ENCODE results near the gene ARHGAP10.

ARHGAP10 gene

DNA sequence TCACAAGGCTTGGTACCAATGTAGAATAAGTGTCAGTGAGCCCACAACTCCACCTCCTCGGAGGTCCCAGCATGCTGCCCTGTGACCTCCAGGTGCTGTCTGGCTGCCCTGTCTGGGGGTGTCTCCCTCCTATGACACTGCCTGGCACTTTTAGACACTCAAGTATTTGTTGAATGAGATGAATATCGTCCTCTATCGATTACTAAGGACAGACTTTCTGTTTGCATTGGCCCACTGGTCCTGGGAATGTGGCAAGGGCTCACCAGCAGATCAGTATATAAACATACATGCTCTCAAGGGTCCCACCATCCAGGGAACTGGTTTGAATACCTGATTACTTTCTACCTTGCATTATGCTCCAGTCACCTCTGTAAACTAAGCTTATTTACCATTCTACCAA lies 377.3 kb downstream of the ARHGAP10 start:
- H3K36me3 ChIP-seq (ENCODE audit: insufficient read depth, low read length), result no peaks in the 10 kb centered on the region
- no peak overlapping the region for H3K4me3 ChIP-seq (ENCODE audit: low read depth in 1 of 2, low read length in 2 of 2)
- no peak overlapping the region for H3K9ac ChIP-seq (ENCODE audit: low read depth, low read length)
- no peak overlapping the region for H3K27ac ChIP-seq (ENCODE audit: low read length)
- TF ChIP-seq CTCF (IDR thresholded peaks at IDR 0.05; ENCODE audit: borderline replicate concordance, extremely low read depth, low read length, poor library complexity, severe bottlenecking) (no peak), EZH2 (IDR thresholded peaks at IDR 0.05; ENCODE audit: borderline replicate concordance, low read depth, low read length, severe bottlenecking) (no peak)
- no peaks in the 10 kb centered on the region for H3K9me3 ChIP-seq (ENCODE audit: insufficient read depth, low read length, severe bottlenecking)
- no peak overlapping the region for H3K4me2 ChIP-seq (ENCODE audit: insufficient read depth, low read length)
- DNase-seq (no peak), ATAC-seq (ENCODE audit: insufficient read depth, low read depth) (no peak)
- no peaks in the 10 kb centered on the region for H4K20me1 ChIP-seq (ENCODE audit: insufficient read depth, low read length)
- H3K4me1 ChIP-seq (ENCODE audit: insufficient read depth, low read length), result no peaks in the 10 kb centered on the region
- no peaks in the 10 kb centered on the region for H3K79me2 ChIP-seq (ENCODE audit: insufficient read depth, low read length)
- H3K27me3 ChIP-seq (ENCODE audit: insufficient read depth, low read length, poor library complexity), result no peaks in the 10 kb centered on the region
- H2AFZ ChIP-seq (ENCODE audit: low read depth, low read length), result no peak overlapping the region

DNA sequence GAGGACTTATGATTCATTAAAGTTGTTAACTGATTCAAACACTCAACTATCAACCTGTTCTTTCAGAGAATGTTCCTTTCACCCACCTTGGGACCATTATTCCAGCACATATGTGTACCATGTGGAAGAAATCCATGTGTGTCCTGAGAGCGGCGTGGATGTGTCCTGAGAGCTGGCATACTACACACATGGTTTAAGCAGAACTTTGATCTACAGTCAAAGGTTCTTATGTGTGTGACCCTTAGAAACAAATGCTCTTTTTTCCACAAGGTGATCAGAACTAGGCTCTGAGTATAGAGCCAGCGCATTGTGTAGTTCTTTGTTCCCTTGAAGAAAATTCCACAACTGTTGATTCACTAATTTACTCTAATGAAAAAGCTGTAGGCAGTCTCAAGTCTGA lies 378.3 kb downstream of the ARHGAP10 start:
- no peaks in the 10 kb centered on the region for H3K4me1 ChIP-seq (ENCODE audit: insufficient read depth, low read length)

GRCh38 chr4:148112231-148112982 lies 380.5 kb downstream of the ARHGAP10 start:
- Histone ChIP-seq H3K4me2 (ENCODE audit: insufficient read depth, low read length) (no peak overlapping the region), H3K4me1 (ENCODE audit: insufficient read depth, low read length) (no peaks in the 10 kb centered on the region), H3K27ac (ENCODE audit: low read length) (no peak overlapping the region), H3K27me3 (ENCODE audit: insufficient read depth, low read length, poor library complexity) (no peaks in the 10 kb centered on the region), H2AFZ (ENCODE audit: low read depth, low read length) (no peak overlapping the region), H3K36me3 (ENCODE audit: insufficient read depth, low read length) (no peaks in the 10 kb centered on the region), H3K4me3 (ENCODE audit: low read depth in 1 of 2, low read length in 2 of 2) (no peak overlapping the region), H3K9ac (ENCODE audit: low read depth, low read length) (no peak overlapping the region), H3K9me3 (ENCODE audit: insufficient read depth, low read length, severe bottlenecking) (no peaks in the 10 kb centered on the region), H3K79me2 (ENCODE audit: insufficient read depth, low read length) (no peaks in the 10 kb centered on the region), H4K20me1 (ENCODE audit: insufficient read depth, low read length) (no peaks in the 10 kb centered on the region)
- TF ChIP-seq CTCF (IDR thresholded peaks at IDR 0.05; ENCODE audit: borderline replicate concordance, extremely low read depth, low read length, poor library complexity, severe bottlenecking) (no peak), EZH2 (IDR thresholded peaks at IDR 0.05; ENCODE audit: borderline replicate concordance, low read depth, low read length, severe bottlenecking) (no peak)
- DNase-seq (no peak), ATAC-seq (ENCODE audit: insufficient read depth, low read depth) (0 out of 3 replicates have a peak, but pooled peaks have one; percentile 44)

More for the DNA sequence above, 378.3 kb downstream of the ARHGAP10 start:
- Histone ChIP-seq H3K9me3 (ENCODE audit: insufficient read depth, low read length, severe bottlenecking) (no peaks in the 10 kb centered on the region), H3K4me3 (ENCODE audit: low read depth in 1 of 2, low read length in 2 of 2) (no peak overlapping the region), H3K79me2 (ENCODE audit: insufficient read depth, low read length) (no peaks in the 10 kb centered on the region), H3K27ac (ENCODE audit: low read length) (no peak overlapping the region), H3K36me3 (ENCODE audit: insufficient read depth, low read length) (no peaks in the 10 kb centered on the region), H3K27me3 (ENCODE audit: insufficient read depth, low read length, poor library complexity) (no peaks in the 10 kb centered on the region), H3K9ac (ENCODE audit: low read depth, low read length) (no peak overlapping the region), H4K20me1 (ENCODE audit: insufficient read depth, low read length) (no peaks in the 10 kb centered on the region), H2AFZ (ENCODE audit: low read depth, low read length) (no peak overlapping the region), H3K4me2 (ENCODE audit: insufficient read depth, low read length) (no peak overlapping the region)
- ATAC-seq (ENCODE audit: insufficient read depth, low read depth) (no peak), DNase-seq (no peak)
- no peak for TF ChIP-seq EZH2 (IDR thresholded peaks at IDR 0.05; ENCODE audit: borderline replicate concordance, low read depth, low read length, severe bottlenecking)

GRCh38 chr4:148114436-148114835 lies 382.5 kb downstream of the ARHGAP10 start:
- Histone ChIP-seq H4K20me1 (ENCODE audit: insufficient read depth, low read length) (no peaks in the 10 kb centered on the region), H3K27ac (ENCODE audit: low read length) (no peak overlapping the region), H3K79me2 (ENCODE audit: insufficient read depth, low read length) (no peaks in the 10 kb centered on the region), H3K9ac (ENCODE audit: low read depth, low read length) (no peak overlapping the region), H3K4me2 (ENCODE audit: insufficient read depth, low read length) (no peak overlapping the region), H3K9me3 (ENCODE audit: insufficient read depth, low read length, severe bottlenecking) (no peaks in the 10 kb centered on the region), H3K4me1 (ENCODE audit: insufficient read depth, low read length) (no peaks in the 10 kb centered on the region), H3K4me3 (ENCODE audit: low read depth in 1 of 2, low read length in 2 of 2) (no peak overlapping the region), H3K36me3 (ENCODE audit: insufficient read depth, low read length) (no peaks in the 10 kb centered on the region), H2AFZ (ENCODE audit: low read depth, low read length) (no peak overlapping the region), H3K27me3 (ENCODE audit: insufficient read depth, low read length, poor library complexity) (no peaks in the 10 kb centered on the region)
- DNase-seq (no peak), ATAC-seq (ENCODE audit: insufficient read depth, low read depth) (no peak)
- TF ChIP-seq CTCF (IDR thresholded peaks at IDR 0.05; ENCODE audit: borderline replicate concordance, extremely low read depth, low read length, poor library complexity, severe bottlenecking) (no peak), EZH2 (IDR thresholded peaks at IDR 0.05; ENCODE audit: borderline replicate concordance, low read depth, low read length, severe bottlenecking) (no peak)

All from DND-41 (cell line).